NCI-H2227 (cell line): Measurements from ENCODE around the gene NKD2.

Experiments
- DNase-seq: peaks from one replicate; lab custom pipeline; 2025; ENCODE audit not compliant: unreplicated experiment; lab: John Stamatoyannopoulos, UW

NKD2 gene

DNA sequence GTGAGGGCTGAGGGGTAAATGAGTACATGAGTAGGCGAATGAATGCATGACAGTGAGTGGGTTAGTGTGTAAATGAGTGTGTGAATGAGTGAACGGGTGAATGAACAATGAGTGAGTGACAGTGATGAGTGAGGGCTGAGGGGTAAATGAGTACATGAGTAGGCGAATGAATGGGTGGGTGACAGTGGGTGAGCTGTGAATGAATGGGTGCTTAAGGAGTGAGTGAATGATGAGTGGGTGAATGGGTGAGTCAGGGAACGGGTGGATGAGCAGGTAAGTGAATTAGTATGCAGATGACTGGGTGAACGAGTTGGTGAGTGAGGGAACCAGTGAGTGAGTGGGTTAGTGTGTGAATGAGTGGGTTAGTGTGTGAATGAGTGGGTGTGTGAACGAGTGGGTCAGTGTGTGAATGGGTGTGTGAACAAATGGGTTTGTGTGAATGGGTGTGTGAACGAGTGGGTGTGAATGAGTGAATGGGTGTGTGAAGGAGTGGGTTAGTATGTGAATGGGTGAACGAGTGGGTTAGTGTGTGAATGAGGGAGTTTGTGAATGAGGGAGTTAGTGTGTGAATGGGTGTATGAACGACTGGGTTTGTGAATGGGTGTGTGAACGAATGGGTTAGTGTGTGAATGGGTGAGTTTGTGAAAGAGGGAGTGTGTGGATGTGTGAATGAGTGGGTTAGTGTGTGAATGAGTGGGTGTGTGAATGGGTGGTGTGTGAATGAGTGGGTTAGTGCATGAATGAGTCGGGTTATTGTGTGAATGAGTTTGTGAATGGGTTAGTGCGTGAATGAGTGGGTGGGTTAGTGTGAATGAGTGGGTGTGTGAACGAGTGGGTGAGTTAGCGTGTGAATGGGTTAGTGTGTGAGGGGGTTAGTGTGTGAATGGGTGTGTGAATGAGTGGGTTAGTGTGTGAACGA lies 32.9 kb downstream of the NKD2 start:
- no peak for DNase-seq

DNA sequence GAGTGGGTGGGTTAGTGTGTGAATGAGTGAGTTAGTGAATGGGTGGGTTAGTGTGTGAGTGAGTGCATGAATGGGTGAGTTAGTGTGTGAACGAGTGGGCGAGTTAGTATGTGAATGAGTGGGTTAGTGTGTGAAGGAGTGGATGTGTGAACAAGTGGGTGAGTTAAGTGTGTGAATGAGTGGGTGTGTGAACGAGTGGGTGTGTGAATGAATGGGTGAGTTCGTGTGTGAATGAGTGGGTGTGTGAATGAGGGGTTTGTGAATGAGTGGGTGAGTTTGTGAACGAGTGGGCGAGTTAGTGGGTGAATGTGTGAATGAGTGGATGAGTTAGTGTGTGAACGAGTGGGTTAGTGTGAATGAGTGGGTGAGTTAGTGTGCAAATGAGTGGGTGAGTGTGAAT lies 34.0 kb downstream of the NKD2 start:
- no peak for DNase-seq

DNA sequence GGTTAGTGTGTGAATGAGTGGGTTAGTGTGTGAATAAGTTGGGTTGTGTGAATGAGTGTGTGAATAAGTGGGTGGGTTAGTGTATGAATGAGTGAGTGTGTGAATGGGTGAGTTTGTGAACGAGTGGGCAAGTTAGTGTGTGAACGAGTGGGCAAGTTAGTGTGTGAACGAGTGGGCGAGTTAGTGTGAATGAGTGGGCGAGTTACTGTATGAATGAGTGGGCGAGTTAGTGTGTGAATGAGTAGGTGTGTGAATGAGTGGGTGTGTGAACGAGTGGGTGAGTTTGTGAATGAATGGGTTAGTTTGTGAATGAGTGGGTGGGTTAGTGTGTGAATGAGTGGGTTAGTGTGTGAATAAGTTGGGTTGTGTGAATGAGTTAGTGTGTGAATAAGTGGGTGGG lies 34.7 kb downstream of the NKD2 start:
- no peak for DNase-seq

DNA sequence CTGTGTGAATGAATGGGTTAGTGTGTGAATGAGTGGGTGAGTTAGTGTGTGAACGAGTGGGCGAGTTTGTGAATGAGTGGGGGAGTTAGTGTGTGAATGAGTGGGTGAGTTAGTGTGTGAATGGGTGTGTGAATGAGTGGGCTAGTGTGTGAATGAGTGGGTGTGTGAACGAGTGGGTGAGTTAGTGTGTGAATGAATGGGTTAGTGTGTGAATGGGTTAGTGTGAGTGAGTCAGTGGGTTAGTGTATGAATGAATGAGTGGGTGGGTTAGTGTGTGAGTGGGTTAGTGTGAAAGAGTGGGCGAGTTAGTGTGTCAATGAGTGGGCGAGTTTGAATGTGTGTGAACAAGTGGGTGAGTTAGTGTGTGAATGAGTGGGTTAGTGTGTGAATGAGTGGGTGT lies 35.5 kb downstream of the NKD2 start:
- DNase-seq = no peak

DNA sequence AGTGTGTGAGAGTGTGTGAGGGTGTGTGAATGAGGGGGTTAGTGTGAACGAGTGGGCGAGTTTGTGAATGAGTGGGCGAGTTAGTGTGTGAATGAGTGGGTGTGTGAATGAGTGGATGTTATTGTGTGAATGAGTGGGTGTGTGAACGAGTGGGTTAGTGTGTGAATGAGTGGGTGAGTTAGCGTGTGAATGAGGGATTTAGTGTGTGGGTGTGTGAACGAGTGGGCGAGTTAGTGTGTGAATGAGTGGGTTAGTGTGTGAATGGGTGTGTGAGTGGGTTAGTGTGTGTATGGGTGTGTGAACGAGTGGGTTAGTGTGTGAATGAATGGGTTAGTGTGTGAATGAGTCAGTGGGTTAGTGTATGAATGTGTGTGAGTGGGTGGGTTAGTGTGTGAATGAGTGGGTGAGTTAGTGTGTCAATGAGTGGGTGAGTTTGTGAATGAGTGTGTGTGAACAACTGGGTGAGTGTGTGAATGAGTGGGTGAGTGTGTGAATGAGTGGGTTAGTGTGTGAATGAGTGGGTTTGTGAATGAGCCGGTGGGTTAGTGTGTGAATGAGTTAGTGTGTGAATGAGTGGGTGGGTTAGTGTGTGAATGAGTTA lies 37.5 kb downstream of the NKD2 start:
- no peak for DNase-seq

DNA sequence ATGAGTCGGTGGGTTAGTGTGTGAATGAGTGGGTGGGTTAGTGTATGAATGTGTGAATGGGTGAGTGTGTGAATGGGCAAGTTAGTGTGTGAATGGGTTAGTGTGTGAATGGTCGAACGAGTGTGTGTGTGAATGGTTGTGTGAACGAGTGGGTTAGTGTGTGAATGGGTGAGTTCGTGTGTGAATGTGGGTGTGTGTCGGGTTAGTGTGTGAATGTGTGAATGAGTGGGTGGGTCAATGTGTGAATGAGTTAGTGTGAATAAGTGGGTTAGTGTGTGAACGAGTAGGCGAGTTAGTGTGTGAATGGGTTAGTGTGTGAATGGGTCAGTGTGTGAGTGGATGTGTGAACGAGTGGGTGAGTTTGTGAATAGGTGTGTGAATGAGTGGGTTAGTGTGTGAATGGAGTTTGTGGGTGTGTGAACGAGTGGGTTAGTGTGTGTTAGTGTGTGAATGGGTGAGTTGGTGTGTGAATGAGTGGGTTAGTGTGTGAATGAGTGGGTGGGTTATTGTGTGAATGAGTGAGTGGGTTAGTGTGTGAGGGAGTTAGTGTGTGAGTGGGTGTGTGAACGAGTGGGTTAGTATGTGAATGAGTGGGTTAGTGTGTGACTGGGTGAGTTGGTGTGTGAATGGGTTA lies 38.8 kb downstream of the NKD2 start:
- DNase-seq = no peak

DNA sequence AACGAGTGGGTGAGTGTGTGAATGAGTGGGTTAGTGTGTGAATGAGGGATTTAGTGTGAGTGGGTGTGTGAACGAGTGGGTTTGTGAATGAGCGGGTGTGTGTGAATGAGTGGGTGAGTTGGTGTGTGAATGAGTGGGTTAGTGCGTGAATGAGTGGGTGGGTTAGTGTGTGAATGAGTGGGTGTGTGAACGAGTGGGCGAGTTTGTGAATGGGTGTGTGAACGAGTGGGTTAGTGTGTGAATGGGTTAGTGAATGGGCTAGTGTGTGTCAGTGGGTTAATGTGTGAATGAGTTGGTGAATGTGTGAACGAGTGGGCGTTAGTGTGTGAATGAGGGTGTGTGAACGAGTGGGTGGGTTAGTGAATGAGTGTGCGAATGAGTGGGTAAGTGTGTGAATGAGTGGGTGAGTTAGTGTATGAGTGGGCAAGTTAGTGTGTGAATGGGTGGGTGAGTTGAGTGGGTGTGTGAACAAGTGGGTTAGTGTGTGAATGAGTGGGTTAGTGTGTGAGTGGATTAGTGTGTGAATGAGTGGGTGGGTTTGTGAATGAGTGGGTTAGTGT lies 39.6 kb downstream of the NKD2 start:
- no peak for DNase-seq

DNA sequence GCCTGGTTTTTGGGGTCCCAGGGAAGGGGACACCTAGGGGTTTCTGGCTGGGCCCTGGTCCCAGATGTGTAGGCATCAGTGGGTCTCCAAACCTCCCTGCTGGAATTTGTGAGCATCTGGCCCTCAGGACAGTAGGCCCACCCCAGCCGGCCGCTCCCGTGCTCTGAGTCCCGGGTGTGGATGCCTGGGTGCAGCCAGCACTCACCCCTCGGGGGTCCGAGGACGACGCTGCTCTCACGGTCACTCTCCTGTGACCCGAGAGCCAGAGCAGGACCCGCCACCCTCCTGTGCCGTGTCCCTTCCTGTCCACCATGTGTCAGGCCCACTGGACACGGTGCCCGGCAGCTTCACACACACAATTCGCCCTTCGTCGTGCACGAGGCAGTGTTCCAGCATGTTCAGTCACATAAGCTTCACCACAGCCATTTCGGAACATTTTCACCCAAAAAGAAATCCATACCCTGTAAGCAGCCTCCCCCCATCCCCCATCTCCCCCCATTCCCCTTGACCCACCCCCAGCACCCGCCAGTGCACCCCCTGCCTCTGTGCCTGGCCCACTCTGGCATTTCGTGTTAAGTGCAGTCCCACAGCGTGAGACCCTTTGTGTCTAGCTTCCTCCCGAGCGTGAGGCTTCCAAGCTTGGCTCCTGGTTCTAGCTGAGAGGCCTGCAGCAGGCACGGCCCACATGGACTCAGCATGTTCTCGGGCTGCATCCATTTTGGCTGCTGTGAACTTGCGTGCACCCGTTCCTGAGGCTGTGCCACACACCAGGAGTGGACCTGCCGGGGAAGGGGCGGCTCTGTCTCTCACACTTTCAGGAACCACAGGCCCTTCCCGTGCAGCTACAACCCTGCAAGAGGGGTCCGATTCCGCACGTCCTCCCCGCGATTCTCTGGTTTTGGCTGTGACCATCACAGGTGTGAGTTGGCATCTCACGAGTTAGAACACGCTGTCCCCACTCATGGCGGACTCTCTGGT lies 40.5 kb downstream of the NKD2 start:
- no peak for DNase-seq

DNA sequence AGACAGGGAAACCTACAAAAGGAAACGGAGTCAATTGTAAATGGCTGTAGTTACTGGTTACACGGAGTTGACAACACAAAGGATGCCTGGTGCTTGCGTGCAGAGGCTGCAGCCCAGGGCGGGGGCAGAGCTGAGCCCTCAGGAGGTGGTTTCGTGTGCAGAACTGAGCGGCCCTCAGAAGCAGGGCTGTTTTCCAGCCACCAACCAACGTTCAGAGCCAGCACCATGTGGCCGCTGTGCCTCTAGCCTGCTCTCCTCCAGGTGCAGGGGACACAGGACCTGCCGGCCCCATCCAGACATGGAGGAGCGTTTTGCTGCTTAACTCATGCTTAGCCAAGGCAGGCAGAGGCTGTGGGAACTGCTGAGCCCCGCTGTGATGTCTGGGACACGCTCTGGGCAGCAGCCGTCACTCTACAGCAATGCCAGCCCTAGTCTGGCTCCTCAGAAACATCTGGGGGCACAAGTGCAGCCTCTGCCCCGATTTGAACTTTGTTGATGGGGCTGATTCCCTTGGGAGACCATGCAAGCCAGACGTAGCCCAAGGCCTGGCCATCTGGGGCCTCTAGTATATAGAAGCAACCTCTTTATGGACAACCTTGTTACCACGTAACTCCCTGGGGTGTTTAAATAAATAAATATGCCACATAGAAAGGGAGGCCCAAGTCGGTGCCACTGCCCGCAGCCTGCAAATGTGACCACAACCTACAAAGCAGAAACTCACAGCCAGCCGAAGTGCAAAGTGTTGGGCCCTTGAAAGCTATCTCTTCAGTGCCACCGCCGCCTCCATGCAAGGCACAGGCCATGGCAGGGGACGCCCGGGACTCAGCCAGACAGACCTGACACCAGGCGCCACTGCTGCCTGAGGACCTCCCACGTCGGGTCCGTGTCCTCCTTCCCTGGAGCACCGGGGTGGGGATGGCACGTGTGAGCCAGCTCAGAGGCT lies 42.1 kb downstream of the NKD2 start:
- peak; percentile 22 for DNase-seq

DNA sequence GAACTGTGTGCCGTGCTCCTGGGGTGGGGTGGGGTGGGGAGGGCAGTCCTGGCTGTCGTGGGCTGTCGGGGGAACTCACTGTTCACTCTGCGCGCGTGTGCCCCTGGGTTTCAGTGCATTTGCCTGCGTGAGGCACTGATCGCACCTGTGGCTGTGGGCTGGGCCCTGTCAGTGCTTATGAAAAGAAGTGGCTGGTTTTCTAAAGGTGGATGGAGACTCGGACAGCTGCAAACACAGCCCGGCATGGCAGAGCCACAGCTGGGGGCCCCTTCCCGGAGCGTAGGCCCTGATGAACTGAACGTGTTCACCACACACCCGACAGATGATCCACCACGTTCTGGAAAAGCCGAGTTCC lies 42.7 kb downstream of the NKD2 start:
- DNase-seq = no peak

DNA sequence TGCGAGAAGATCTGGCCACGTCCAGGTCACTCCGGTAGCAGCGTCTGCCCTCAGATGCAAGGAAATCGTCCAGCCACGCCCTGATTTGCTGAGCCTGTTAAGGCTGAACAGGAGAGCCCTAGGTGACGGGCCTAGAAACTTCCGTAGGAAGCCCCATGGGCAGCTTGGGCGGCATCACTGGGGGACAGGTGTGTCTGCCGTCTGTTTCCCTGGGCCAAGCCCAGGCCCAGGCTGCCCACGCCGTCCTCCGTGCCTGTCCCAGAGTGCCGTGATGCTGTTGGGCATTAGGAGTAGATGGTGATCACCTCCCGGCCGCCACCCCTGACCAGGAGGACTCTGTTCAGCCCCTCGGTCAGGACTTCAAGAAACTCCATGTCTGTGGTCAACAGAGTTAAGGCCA lies 43.5 kb downstream of the NKD2 start:
- DNase-seq = no peak

DNA sequence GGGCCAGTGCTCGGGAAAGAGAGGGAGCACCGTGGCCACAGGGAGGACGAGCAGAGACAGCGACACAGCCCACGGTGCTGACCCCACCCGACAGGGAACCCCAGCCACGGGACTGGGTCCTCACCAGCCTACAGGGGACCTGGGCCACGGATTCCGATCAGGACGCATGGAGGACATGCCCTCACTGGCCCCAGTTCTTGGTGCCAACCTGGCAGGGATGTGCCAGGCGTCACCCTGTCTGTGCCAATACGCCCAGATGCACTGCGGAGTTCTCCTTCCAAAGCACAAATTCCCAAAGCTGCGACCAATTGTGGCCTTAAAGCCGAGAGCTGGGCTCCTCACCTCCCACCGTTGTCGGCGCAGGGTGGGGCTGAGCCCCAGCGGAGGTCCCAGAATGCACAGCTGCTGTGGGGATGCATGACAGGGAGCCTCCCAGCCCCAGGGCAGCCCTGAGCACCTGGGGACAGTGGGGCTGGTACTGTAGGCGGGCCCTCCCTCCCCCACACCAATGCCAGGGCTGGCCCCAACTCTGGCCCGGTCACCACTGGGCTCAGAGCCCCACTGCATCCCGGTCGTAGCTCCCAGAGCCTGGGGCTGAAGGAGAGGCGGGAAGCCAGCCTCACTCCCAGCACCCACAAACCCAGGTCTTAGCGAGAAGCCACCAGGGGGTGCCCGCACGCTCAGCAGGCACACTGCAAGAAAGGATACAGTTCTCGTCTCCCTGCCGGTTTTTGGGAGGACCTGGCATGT lies 44.2 kb downstream of the NKD2 start:
- DNase-seq = no peak

DNA sequence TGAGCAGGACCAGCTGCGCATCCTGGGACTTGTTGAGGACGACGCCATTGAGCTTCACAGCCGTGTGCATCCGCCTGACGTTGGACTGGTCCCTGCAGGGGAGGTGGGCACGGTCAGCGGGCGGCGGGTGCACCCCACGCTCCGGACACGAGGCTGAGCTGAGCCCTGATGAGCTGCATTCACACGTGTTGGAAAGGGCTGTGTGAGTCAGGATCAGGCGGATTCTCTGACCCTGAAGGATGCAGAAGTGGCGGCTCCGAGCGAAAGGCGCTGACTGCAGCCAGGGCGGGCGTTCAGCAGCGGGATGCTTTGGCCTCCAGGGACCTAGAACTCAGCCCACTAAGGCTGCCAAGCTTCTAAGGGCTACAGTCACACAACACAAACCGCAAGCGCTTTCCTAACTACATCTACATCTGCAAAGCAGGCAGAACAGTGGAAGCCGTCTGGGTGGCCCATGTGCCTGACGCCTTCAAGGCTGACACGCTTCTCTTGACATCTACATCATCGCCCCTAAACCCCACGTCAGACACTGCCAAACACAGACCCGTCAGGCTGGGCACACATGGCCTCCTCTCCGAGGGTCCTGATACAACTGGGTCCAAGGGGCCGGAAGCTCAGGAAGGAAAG lies 44.9 kb downstream of the NKD2 start:
- no peak for DNase-seq

DNA sequence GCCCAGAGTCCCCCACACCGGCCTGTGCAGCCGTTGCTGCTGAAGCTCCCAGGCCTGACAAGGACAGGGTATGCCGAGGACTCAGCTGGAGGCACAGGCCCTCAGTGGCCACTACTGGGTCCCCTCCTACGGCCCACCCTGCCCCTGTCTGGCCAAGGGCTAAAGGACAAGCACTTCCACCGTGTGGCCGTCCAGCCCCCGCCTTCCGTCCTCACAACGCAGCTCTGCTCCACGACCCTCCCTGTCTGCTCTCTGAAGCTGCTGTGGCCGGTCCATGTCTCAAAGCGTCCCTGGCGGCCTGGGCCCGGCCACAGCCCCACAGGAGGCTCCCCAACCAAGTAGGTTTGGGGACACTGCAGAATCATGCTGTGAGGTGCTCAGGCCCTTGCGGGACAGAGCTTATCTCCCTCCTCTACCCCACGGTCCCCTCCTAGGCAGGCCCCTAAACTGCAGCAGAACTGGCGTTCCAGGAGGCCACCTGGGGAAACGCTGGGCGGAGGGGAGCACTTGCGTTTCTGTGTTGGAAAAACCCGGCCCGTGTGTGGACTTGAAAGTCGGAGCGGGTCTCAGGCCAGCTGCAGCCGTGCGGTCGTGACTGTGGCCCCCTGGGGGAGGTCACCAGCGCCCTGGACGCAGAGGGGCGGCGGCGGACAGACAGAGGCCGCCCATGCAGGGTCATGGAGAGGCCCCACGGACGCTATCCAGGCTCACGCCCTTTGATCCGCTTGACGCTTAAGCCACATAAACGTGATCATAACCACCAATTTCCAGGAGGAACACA lies 45.6 kb downstream of the NKD2 start:
- DNase-seq = no peak

DNA sequence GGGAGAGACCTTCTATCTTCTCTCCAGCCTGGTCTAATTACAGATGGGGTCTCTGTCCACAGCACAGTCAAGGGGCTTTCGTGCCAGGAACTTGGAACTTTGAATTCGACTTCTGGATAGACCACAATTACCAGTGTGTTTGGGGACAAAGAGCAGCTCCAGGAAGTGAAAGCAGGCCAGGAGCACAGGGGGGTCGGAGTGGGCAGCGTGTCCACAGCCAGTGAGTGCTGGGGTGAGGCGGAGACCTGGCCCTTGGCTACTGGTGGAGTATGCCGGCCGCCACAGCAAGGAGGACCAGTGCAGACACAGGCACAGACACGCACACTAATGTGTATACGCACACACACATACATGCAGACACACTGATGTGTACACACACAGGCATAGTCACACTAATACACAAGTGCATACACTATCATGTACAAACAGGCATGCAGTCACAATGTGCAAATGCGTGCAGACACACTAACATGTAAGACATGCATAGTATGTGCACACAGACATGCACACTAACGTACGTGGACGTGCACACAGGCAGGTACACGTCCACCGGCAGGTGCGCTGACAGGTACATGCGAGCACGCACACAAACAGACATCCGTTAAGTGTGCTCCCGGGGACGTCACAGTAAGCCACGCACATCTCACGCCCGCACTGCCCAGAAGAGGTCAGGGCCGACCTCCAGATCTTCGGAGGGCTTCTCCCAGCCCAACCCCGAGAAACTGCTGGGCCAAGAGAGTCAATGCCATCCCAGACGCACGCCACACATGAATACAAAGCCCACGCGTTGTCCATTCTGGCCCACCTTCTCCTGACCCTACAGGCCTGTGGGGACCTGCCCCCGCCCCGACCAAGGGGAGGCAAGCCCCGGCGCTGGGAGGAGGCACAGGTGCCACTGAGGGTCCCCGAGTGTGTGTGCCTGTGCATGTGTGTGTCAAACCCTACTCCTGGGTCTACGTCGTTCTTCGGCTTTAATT lies 46.5 kb downstream of the NKD2 start:
- DNase-seq = no peak

DNA sequence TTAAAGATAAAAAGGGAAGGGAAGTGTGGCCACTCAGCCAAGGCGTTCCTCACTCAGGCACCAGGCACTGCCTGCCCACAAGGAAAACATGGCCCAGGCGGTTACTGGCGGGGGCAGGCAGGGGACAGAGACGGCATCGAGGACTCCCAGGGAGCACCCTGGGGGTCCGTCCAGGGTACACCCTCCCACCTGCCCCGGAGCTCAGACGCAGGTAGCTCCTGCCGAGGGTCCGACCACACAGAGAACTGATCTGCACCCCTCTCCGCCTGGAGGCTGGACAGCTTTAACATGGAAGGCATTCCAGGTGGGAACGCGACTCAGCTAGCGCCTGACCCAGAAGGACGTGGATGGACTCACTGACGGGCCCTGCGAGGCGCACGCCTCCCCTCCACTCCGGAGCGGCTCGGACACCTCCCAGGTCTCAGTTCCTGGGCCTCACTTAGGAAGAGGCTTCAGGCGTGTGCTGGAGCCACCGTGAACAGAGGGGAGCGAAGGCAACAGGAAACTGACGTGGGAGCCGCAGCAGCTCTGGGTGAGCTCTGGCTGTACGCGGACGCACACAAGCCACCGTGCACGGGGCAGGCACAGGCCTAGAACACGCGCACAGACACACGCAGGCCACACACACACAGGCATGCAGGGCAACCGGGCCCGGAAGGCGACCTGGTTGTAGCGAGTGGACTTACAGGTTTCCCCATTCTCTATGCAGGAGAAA lies 47.5 kb downstream of the NKD2 start:
- no peak for DNase-seq
